HCT116 (cell line): Measurements from ENCODE around the gene ANO9. TPM values are rescaled to one million over a fixed set of nuclear protein-coding genes. Genes with fewer than 3 reads are reported as not detected.

Source experiments
- ATAC-seq: fragments of 200-7000 bp; cut with Tn5 transposase; 2 replicates; pipeline ENCODE4 v1.9.1; 2020; ENCODE audit warnings: mild to moderate bottlenecking, moderate library complexity
- BruUV-seq: library from RNA; stranded (reverse); fragments of 400-500 nt; replicated peaks from 2 replicates; lab custom pipeline; 2021; lab: Mats Ljungman, UMichigan
- CTCF ChIA-PET: fragments of 300-600 bp; sonication (Branson Sonifier 250); formaldehyde crosslinking; loops from one replicate; lab custom pipeline; 2021; ENCODE audit warnings: antibody characterized with exemption; lab: Charles Lee
- POLR2A ChIA-PET: fragments of 300-600, 350-600 bp; sonication (Branson Sonifier 250); formaldehyde crosslinking; loops from one replicate; lab custom pipeline; 2021; ENCODE audit warnings: antibody characterized with exemption; lab: Charles Lee
- RAD21 ChIA-PET, 2 experiments: fragments of 300-600 bp; sonication (Branson Sonifier 250); formaldehyde crosslinking; loops; one replicate each; lab custom pipeline; 2023; ENCODE audit warnings: low total read pairs in 2 of 2; ENCODE audit not compliant: uncharacterized antibody in 2 of 2, unreplicated experiment in 2 of 2, low non-redundant PET in 1 of 2; lab: Charles Lee
- DNase-seq: peaks from one replicate; pipeline ENCODE4 v3.0.0-alpha.2; 2010; ENCODE audit warnings: low read depth, low spot score
- H2AFZ ChIP-seq: fragments of 200-600 bp; shearing (Covaris generic), sonication (generic); 2 replicates; pipeline ENCODE4 v1.6.1; 2017; ENCODE audit warnings: low read depth, mixed run types, mixed read lengths, antibody characterized with exemption, low read length; ENCODE audit not compliant: poor library complexity, severe bottlenecking
- H3K27ac ChIP-seq: 2 replicates; pipeline ENCODE4 v1.5.1; 2012; ENCODE audit warnings: low read depth, low read length
- H3K27me3 ChIP-seq: fragments of 200-600 bp; sonication (generic); 2 replicates; pipeline ENCODE4 v1.6.1; 2016; ENCODE audit warnings: mixed run types, low read length, mixed read lengths; ENCODE audit not compliant: insufficient read depth
- H3K36me3 ChIP-seq, 2 experiments: fragments of 200-500 bp in 1 of 2; fragments of 200-600 bp in 1 of 2; sonication (Bioruptor generic) in 1 of 2; sonication (generic) in 1 of 2; 2 replicates each; pipeline versions ENCODE4 v1.5.1 to v1.6.1; 2014 to 2016; ENCODE audit warnings: low read length in 2 of 2, inconsistent platforms in 1 of 2, mixed read lengths in 1 of 2, mixed run types in 1 of 2; ENCODE audit not compliant: insufficient read depth in 2 of 2, control insufficient read depth in 1 of 2
- H3K4me1 ChIP-seq, 2 experiments: fragments of 200-600 bp in 1 of 2; sonication (generic) in 1 of 2; 2 replicates each; pipeline versions ENCODE4 v1.5.1 to v1.6.1; 2012 to 2017; ENCODE audit warnings: low read length in 2 of 2, inconsistent platforms in 1 of 2, mild to moderate bottlenecking in 1 of 2, mixed read lengths in 1 of 2, mixed run types in 1 of 2, moderate library complexity in 1 of 2; ENCODE audit not compliant: insufficient read depth in 2 of 2, control insufficient read depth in 1 of 2
- H3K4me2 ChIP-seq: fragments of 200-600 bp; sonication (generic); 2 replicates; pipeline ENCODE4 v1.6.1; 2017; ENCODE audit warnings: mixed run types, low read length, mixed read lengths
- H3K4me3 ChIP-seq, 2 experiments: fragments of 200-600 bp in 1 of 2; sonication (generic) in 1 of 2; replicated peaks in 1 of 2; 2 replicates each; pipeline ENCODE4 v1.5.1; 2011 to 2016; ENCODE audit warnings: low read length in 2 of 2, control low read depth in 1 of 2, low read depth in 1 of 2, mild to moderate bottlenecking in 1 of 2, mixed read lengths in 1 of 2, mixed run types in 1 of 2
- H3K79me2 ChIP-seq: fragments of 200-600 bp; sonication (generic); 2 replicates; pipeline ENCODE4 v1.6.1; 2017; ENCODE audit warnings: mild to moderate bottlenecking, mixed run types, low read length, moderate library complexity, mixed read lengths; ENCODE audit not compliant: insufficient read depth
- H3K9ac ChIP-seq: fragments of 200-600 bp; sonication (generic); 2 replicates; pipeline ENCODE4 v1.6.1; 2016; ENCODE audit warnings: low read length, mixed read lengths
- H3K9me2 ChIP-seq: fragments of 200-600 bp; sonication (generic), shearing (Covaris generic); 2 replicates; pipeline ENCODE4 v1.6.1; 2017; ENCODE audit warnings: mixed run types, mild to moderate bottlenecking, moderate library complexity; ENCODE audit not compliant: insufficient read depth
- H3K9me3 ChIP-seq, 2 experiments: fragments of 200-500 bp in 1 of 2; fragments of 200-600 bp in 1 of 2; sonication (Bioruptor generic) in 1 of 2; sonication (generic) in 1 of 2; 2 replicates each; pipeline ENCODE4 v1.6.1; 2014 to 2017; ENCODE audit warnings: low read length in 2 of 2, mixed read lengths in 2 of 2, inconsistent platforms in 1 of 2, low read depth in 1 of 2, mild to moderate bottlenecking in 1 of 2, mixed run types in 1 of 2, moderate library complexity in 1 of 2; ENCODE audit not compliant: control insufficient read depth in 1 of 2, insufficient read depth in 1 of 2
- H4K20me1 ChIP-seq: fragments of 200-600 bp; sonication (generic), shearing (Covaris generic); 2 replicates; pipeline ENCODE4 v1.6.1; 2017; ENCODE audit warnings: mixed run types, mild to moderate bottlenecking, moderate library complexity; ENCODE audit not compliant: insufficient read depth
- CBX3 ChIP-seq: IDR thresholded peaks from 2 replicates; pipeline ENCODE4 v1.6.1; 2012; ENCODE audit warnings: low read depth
- CEBPB ChIP-seq: IDR thresholded peaks from 2 replicates; pipeline ENCODE4 v1.6.1; 2012; ENCODE audit warnings: low read depth
- EGR1 ChIP-seq: IDR thresholded peaks from 2 replicates; pipeline ENCODE4 v1.6.1; 2012; ENCODE audit warnings: low read depth
- EZH2 ChIP-seq: fragments of 200-600 bp; sonication (generic); IDR thresholded peaks from 2 replicates; pipeline ENCODE4 v1.6.1; 2017; ENCODE audit warnings: antibody characterized with exemption, mixed run types
- EZH2phosphoT487 ChIP-seq: fragments of 200-600 bp; IDR thresholded peaks from 2 replicates; pipeline ENCODE4 v1.6.1; 2018; ENCODE audit warnings: antibody characterized with exemption, borderline replicate concordance
- JUND ChIP-seq: IDR thresholded peaks from 2 replicates; pipeline ENCODE4 v1.6.1; 2012
- POLR2A ChIP-seq: IDR thresholded peaks from 2 replicates; pipeline ENCODE4 v1.7.0; 2011; ENCODE audit warnings: borderline replicate concordance; ENCODE audit not compliant: insufficient read depth, insufficient read length; ENCODE audit errors: extremely low read depth
- POLR2AphosphoS5 ChIP-seq: IDR thresholded peaks from 2 replicates; pipeline ENCODE4 v1.6.1; 2011; ENCODE audit warnings: mild to moderate bottlenecking, low read depth, low read length, moderate library complexity
- RAD21 ChIP-seq: IDR thresholded peaks from 2 replicates; pipeline ENCODE4 v1.6.1; 2012; ENCODE audit warnings: low read depth, mild to moderate bottlenecking
- SIN3A ChIP-seq: IDR thresholded peaks from 2 replicates; pipeline ENCODE4 v1.6.1; 2012; ENCODE audit warnings: low read depth
- SRF ChIP-seq: IDR thresholded peaks from 2 replicates; pipeline ENCODE4 v1.6.1; 2012; ENCODE audit warnings: low read depth
- TCF7L2 ChIP-seq: IDR thresholded peaks from 2 replicates; pipeline ENCODE4 v1.7.0; 2011; ENCODE audit warnings: borderline replicate concordance, inconsistent platforms; ENCODE audit not compliant: insufficient read depth, insufficient read length; ENCODE audit errors: extremely low read depth
- YY1 ChIP-seq: IDR thresholded peaks from 2 replicates; pipeline ENCODE4 v1.6.1; 2011; ENCODE audit warnings: low read length, low read depth, moderate library complexity, mild to moderate bottlenecking; ENCODE audit not compliant: insufficient replicate concordance; ENCODE audit errors: extremely low read depth
- ZFX ChIP-seq: fragments of 450-650 bp; IDR thresholded peaks from 2 replicates; pipeline ENCODE4 v1.6.1; 2017
- ZNF274 ChIP-seq: fragments of 200-500 bp; sonication (Bioruptor generic); IDR thresholded peaks from 2 replicates; pipeline ENCODE4 v1.6.1; 2014; ENCODE audit warnings: mild to moderate bottlenecking, low read depth, low read length, inconsistent platforms
- intact Hi-C: fragments of 100-400 bp; cut with micrococcal nuclease; formaldehyde crosslinking; loops from 2 replicates; pipeline ENCODE4 v1.10.0; 2022
- total RNA-seq: library from RNA; stranded (reverse); gene quantifications from one replicate; pipeline ENCODE4 v1.2.1, GENCODE V29; 2021; ENCODE audit not compliant: unreplicated experiment
- TF ChIP-seq, protein P1 (sequence below), 3 experiments: fragments of 200-600 bp in 1 of 3; sonication (generic) in 1 of 3; IDR thresholded peaks in 2 of 3; conservative IDR thresholded peaks in 1 of 3; 2 replicates each; pipeline ENCODE4 v1.5.1; 2012 to 2017; ENCODE audit warnings: low read depth in 2 of 3, low read length in 2 of 3, antibody characterized with exemption in 1 of 3, borderline replicate concordance in 1 of 3, control low read depth in 1 of 3, mild to moderate bottlenecking in 1 of 3, mixed read lengths in 1 of 3, mixed run types in 1 of 3, moderate library complexity in 1 of 3; ENCODE audit not compliant: insufficient read depth in 1 of 3
- TF ChIP-seq, protein P2 (sequence below): IDR thresholded peaks from 2 replicates; pipeline ENCODE4 v1.6.1; 2012
- TF ChIP-seq, protein P3 (sequence below): IDR thresholded peaks from 2 replicates; pipeline ENCODE4 v1.6.1; 2011; ENCODE audit warnings: mild to moderate bottlenecking, low read length, moderate library complexity; ENCODE audit not compliant: insufficient replicate concordance; ENCODE audit errors: extremely low read depth
- TF ChIP-seq, protein P4 (sequence below): IDR thresholded peaks from 2 replicates; pipeline ENCODE4 v1.6.1; 2012; ENCODE audit warnings: low read depth
- TF ChIP-seq, protein P5 (sequence below): IDR thresholded peaks from 2 replicates; pipeline ENCODE4 v1.6.1; 2012

Gene ANO9
- total RNA-seq, 1 experiment from 2014 or later, result 70.3 TPM

DNA sequence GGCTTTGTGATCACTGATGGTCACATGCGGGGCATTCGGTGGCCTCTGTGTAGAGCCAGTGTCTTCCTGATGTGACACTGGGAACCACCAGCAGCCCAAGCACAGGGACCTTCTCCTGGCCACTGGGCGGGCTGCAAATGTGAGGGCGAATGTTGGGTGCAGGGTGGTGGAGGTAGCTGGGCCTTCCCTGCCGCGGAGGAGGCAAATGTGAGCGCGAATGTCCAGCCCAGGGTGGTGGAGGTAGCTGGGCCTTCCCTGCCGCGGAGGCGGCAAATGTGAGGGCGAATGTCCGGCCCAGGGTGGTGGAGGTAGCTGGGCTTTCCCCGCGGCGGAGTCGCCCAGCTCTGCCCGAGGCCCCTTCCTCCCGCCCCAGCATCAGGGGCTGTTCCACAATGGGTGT lies 31.6 kb upstream of the ANO9 start:
- Histone ChIP-seq H3K4me3 (no peak overlapping the region), H3K9me2 (no peaks in the 10 kb centered on the region), H3K4me2 (no peak overlapping the region), H3K27ac (no peak overlapping the region), H2AFZ (no peak overlapping the region), H3K27me3 (no peaks in the 10 kb centered on the region), H3K36me3 (no peaks in the 10 kb centered on the region; a peak in 1 of 4 replicates), H3K9me3 (no peaks in the 10 kb centered on the region), H3K79me2 (peaks cover 54% of the 10 kb centered on the region; the same call in 1 of the 2 replicates), H4K20me1 (no peaks in the 10 kb centered on the region; the same call in 1 of the 2 replicates), H3K9ac (no peak overlapping the region), H3K4me1 (no peaks in the 10 kb centered on the region)
- TF ChIP-seq SIN3A (no peak), YY1 (no peak), RAD21 (no peak), CBX3 (no peak), ZFX (no peak), ZNF274 (no peak), EZH2 (no peak), JUND (no peak), TCF7L2 (no peak), EGR1 (no peak), SRF (no peak), EZH2phosphoT487 (no peak), CEBPB (no peak), POLR2AphosphoS5 (no peak), POLR2A (no peak)
- TF ChIP-seq, protein P1, sequence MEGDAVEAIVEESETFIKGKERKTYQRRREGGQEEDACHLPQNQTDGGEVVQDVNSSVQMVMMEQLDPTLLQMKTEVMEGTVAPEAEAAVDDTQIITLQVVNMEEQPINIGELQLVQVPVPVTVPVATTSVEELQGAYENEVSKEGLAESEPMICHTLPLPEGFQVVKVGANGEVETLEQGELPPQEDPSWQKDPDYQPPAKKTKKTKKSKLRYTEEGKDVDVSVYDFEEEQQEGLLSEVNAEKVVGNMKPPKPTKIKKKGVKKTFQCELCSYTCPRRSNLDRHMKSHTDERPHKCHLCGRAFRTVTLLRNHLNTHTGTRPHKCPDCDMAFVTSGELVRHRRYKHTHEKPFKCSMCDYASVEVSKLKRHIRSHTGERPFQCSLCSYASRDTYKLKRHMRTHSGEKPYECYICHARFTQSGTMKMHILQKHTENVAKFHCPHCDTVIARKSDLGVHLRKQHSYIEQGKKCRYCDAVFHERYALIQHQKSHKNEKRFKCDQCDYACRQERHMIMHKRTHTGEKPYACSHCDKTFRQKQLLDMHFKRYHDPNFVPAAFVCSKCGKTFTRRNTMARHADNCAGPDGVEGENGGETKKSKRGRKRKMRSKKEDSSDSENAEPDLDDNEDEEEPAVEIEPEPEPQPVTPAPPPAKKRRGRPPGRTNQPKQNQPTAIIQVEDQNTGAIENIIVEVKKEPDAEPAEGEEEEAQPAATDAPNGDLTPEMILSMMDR (IDR thresholded peaks at IDR 0.05 in 2 of 3, conservative IDR thresholded peaks at IDR 0.05 in 1 of 3; ENCODE audit: borderline replicate concordance in 1 of 3, insufficient read depth in 1 of 3, low read depth in 2 of 3, low read length in 2 of 3), result no peak
- TF ChIP-seq, protein P2, sequence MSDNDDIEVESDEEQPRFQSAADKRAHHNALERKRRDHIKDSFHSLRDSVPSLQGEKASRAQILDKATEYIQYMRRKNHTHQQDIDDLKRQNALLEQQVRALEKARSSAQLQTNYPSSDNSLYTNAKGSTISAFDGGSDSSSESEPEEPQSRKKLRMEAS, result no peak
- TF ChIP-seq, protein P3, sequence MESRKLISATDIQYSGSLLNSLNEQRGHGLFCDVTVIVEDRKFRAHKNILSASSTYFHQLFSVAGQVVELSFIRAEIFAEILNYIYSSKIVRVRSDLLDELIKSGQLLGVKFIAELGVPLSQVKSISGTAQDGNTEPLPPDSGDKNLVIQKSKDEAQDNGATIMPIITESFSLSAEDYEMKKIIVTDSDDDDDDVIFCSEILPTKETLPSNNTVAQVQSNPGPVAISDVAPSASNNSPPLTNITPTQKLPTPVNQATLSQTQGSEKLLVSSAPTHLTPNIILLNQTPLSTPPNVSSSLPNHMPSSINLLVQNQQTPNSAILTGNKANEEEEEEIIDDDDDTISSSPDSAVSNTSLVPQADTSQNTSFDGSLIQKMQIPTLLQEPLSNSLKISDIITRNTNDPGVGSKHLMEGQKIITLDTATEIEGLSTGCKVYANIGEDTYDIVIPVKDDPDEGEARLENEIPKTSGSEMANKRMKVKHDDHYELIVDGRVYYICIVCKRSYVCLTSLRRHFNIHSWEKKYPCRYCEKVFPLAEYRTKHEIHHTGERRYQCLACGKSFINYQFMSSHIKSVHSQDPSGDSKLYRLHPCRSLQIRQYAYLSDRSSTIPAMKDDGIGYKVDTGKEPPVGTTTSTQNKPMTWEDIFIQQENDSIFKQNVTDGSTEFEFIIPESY, result no peak
- TF ChIP-seq, protein P4, sequence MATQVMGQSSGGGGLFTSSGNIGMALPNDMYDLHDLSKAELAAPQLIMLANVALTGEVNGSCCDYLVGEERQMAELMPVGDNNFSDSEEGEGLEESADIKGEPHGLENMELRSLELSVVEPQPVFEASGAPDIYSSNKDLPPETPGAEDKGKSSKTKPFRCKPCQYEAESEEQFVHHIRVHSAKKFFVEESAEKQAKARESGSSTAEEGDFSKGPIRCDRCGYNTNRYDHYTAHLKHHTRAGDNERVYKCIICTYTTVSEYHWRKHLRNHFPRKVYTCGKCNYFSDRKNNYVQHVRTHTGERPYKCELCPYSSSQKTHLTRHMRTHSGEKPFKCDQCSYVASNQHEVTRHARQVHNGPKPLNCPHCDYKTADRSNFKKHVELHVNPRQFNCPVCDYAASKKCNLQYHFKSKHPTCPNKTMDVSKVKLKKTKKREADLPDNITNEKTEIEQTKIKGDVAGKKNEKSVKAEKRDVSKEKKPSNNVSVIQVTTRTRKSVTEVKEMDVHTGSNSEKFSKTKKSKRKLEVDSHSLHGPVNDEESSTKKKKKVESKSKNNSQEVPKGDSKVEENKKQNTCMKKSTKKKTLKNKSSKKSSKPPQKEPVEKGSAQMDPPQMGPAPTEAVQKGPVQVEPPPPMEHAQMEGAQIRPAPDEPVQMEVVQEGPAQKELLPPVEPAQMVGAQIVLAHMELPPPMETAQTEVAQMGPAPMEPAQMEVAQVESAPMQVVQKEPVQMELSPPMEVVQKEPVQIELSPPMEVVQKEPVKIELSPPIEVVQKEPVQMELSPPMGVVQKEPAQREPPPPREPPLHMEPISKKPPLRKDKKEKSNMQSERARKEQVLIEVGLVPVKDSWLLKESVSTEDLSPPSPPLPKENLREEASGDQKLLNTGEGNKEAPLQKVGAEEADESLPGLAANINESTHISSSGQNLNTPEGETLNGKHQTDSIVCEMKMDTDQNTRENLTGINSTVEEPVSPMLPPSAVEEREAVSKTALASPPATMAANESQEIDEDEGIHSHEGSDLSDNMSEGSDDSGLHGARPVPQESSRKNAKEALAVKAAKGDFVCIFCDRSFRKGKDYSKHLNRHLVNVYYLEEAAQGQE, result no peak
- TF ChIP-seq, protein P5, sequence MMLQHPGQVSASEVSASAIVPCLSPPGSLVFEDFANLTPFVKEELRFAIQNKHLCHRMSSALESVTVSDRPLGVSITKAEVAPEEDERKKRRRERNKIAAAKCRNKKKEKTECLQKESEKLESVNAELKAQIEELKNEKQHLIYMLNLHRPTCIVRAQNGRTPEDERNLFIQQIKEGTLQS, result no peak
- ATAC-seq (no peak), DNase-seq (no peak)
- ChIA-PET CTCF (interaction anchor here (0.6 kb wide), 1 partner anchor 389 kb away, joined by 4 read pairs; no protein-coding TSS in a partner anchor), RAD21 (no interaction called here), POLR2A (no interaction called here)
- BruUV-seq, result no TSS peak
- intact Hi-C loops, result no loop called here
